IMR-90 (cell line): Measurements from ENCODE around the gene CTDSPL. TPM values are rescaled to one million over a fixed set of nuclear protein-coding genes. Genes with fewer than 3 reads are reported as not detected.

Experiments
- ATAC-seq: fragments of 200-7000 bp; cut with Tn5 transposase; 2 replicates; pipeline ENCODE4 v1.9.1; 2020; ENCODE audit warnings: low read depth, mild to moderate bottlenecking, moderate library complexity
- BruUV-seq: library from RNA; stranded (reverse); fragments of 400-500 nt; replicated peaks from 2 replicates; lab custom pipeline; 2021; lab: Mats Ljungman, UMichigan
- CTCF ChIA-PET: fragments of 300-600 bp; formaldehyde crosslinking; extraction: SDS; loops from one replicate; lab custom pipeline; 2021; ENCODE audit warnings: antibody characterized with exemption; lab: Yijun Ruan, JAX
- POLR2A ChIA-PET: fragments of 300-600 bp; sonication (Branson Sonifier 250); formaldehyde crosslinking; loops from one replicate; lab custom pipeline; 2022; ENCODE audit warnings: antibody characterized with exemption; ENCODE audit not compliant: unreplicated experiment; lab: Charles Lee
- DNase-seq: peaks from one replicate; pipeline ENCODE4 v3.0.0; 2013
- H2AFZ ChIP-seq: replicated peaks from 2 replicates; pipeline ENCODE3; 2013; ENCODE audit warnings: low read length, mild to moderate bottlenecking; ENCODE audit not compliant: poor library complexity
- H2AK5ac ChIP-seq: 2 replicates; pipeline ENCODE4 v1.6.1; 2013; ENCODE audit warnings: low read depth, low read length, inconsistent platforms
- H2AK9ac ChIP-seq: replicated peaks from 2 replicates; pipeline ENCODE3; 2013; ENCODE audit warnings: mild to moderate bottlenecking, low read depth, low read length, moderate library complexity; ENCODE audit not compliant: poor library complexity
- H2BK120ac ChIP-seq: 2 replicates; pipeline ENCODE4 v1.6.1; 2013; ENCODE audit warnings: low read depth, low read length, inconsistent platforms
- H2BK15ac ChIP-seq: 3 replicates; pipeline ENCODE4 v1.6.1; 2013; ENCODE audit warnings: low read depth, low read length, inconsistent platforms
- H2BK20ac ChIP-seq: 2 replicates; pipeline ENCODE4 v1.6.1; 2013; ENCODE audit warnings: low read depth, mild to moderate bottlenecking, inconsistent platforms, low read length, moderate library complexity
- H2BK5ac ChIP-seq: 2 replicates; pipeline ENCODE4 v1.6.1; 2013; ENCODE audit warnings: mild to moderate bottlenecking, low read depth, low read length, inconsistent platforms; ENCODE audit not compliant: poor library complexity, severe bottlenecking
- H3K14ac ChIP-seq: replicated peaks from 2 replicates; pipeline ENCODE4 v1.6.1; 2013; ENCODE audit warnings: low read depth, low read length, inconsistent platforms
- H3K18ac ChIP-seq: 2 replicates; pipeline ENCODE4 v1.6.1; 2013; ENCODE audit warnings: low read depth, low read length, control low read depth
- H3K23ac ChIP-seq: 2 replicates; pipeline ENCODE4 v1.6.1; 2013; ENCODE audit warnings: low read depth, low read length, inconsistent platforms
- H3K27ac ChIP-seq: 2 replicates; pipeline ENCODE4 v1.5.1; 2013; ENCODE audit warnings: mild to moderate bottlenecking, control low read depth, low read length; ENCODE audit not compliant: insufficient read depth
- H3K27me3 ChIP-seq: 2 replicates; pipeline ENCODE4 v1.6.1; 2013; ENCODE audit warnings: low read length; ENCODE audit not compliant: control insufficient read depth, insufficient read depth
- H3K36me3 ChIP-seq: 2 replicates; pipeline ENCODE4 v1.6.1; 2013; ENCODE audit warnings: low read length, mixed read lengths; ENCODE audit not compliant: control insufficient read depth, insufficient read depth
- H3K4ac ChIP-seq: 2 replicates; pipeline ENCODE4 v1.6.1; 2013; ENCODE audit warnings: low read depth, low read length, inconsistent platforms
- H3K4me1 ChIP-seq: 2 replicates; pipeline ENCODE4 v1.6.1; 2013; ENCODE audit warnings: low read length, mixed read lengths; ENCODE audit not compliant: control insufficient read depth, insufficient read depth
- H3K4me2 ChIP-seq: 2 replicates; pipeline ENCODE4 v1.6.1; 2013; ENCODE audit warnings: low read depth, mild to moderate bottlenecking, control low read depth, low read length, moderate library complexity
- H3K4me3 ChIP-seq: 2 replicates; pipeline ENCODE4 v1.5.1; 2013; ENCODE audit warnings: low read depth, mild to moderate bottlenecking, control low read depth, low read length, moderate library complexity; ENCODE audit not compliant: insufficient read depth
- H3K56ac ChIP-seq: 2 replicates; pipeline ENCODE4 v1.6.1; 2013; ENCODE audit warnings: low read length, inconsistent platforms; ENCODE audit not compliant: insufficient read depth; ENCODE audit errors: extremely low read depth
- H3K79me1 ChIP-seq, 2 experiments: 2 replicates each; pipeline ENCODE4 v1.6.1; 2013; ENCODE audit warnings: low read length in 2 of 2, inconsistent platforms in 1 of 2, low read depth in 1 of 2
- H3K9ac ChIP-seq: 2 replicates; pipeline ENCODE4 v1.6.1; 2013; ENCODE audit warnings: low read depth, low read length, control low read depth
- H3K9me1 ChIP-seq: 2 replicates; pipeline ENCODE4 v1.6.1; 2013; ENCODE audit warnings: low read length, inconsistent platforms; ENCODE audit not compliant: insufficient read depth
- H3K9me3 ChIP-seq: 2 replicates; pipeline ENCODE4 v1.6.1; 2013; ENCODE audit warnings: low read length; ENCODE audit not compliant: control insufficient read depth, insufficient read depth
- H4K20me1 ChIP-seq: 2 replicates; pipeline ENCODE4 v1.6.1; 2013; ENCODE audit warnings: low read length, inconsistent platforms; ENCODE audit not compliant: insufficient read depth
- H4K5ac ChIP-seq: 2 replicates; pipeline ENCODE4 v1.6.1; 2013; ENCODE audit warnings: mild to moderate bottlenecking, low read depth, low read length, control low read depth
- H4K8ac ChIP-seq, 2 experiments: 2 replicates each; pipeline ENCODE4 v1.6.1; 2013; ENCODE audit warnings: low read depth in 2 of 2, low read length in 2 of 2, control low read depth in 1 of 2, inconsistent platforms in 1 of 2
- H4K91ac ChIP-seq: 2 replicates; pipeline ENCODE4 v1.6.1; 2013; ENCODE audit warnings: low read depth, low read length, inconsistent platforms; ENCODE audit not compliant: insufficient read depth
- BHLHE40 ChIP-seq: fragments of 150-350 bp; IDR thresholded peaks from 2 replicates; pipeline ENCODE4 v1.6.1; 2016; ENCODE audit warnings: mild to moderate bottlenecking, low read depth, low read length
- CEBPB ChIP-seq: IDR thresholded peaks from 2 replicates; pipeline ENCODE4 v1.6.1; 2012; ENCODE audit warnings: low read depth, low read length, improper control_type of control experiment
- CHD1 ChIP-seq: IDR thresholded peaks from 2 replicates; pipeline ENCODE4 v1.6.1; 2012; ENCODE audit warnings: low read depth, low read length, improper control_type of control experiment
- FOS ChIP-seq: fragments of 150-350 bp; IDR thresholded peaks from 2 replicates; pipeline ENCODE4 v1.6.1; 2016; ENCODE audit warnings: low read depth, low read length
- MAFK ChIP-seq: IDR thresholded peaks from 2 replicates; pipeline ENCODE4 v1.6.1; 2012; ENCODE audit warnings: low read depth, low read length, improper control_type of control experiment
- MAZ ChIP-seq: IDR thresholded peaks from 2 replicates; pipeline ENCODE4 v1.6.1; 2012; ENCODE audit warnings: low read depth, mild to moderate bottlenecking, low read length, improper control_type of control experiment, moderate library complexity, borderline replicate concordance
- MXI1 ChIP-seq: IDR thresholded peaks from 2 replicates; pipeline ENCODE4 v1.6.1; 2012; ENCODE audit warnings: low read depth, mild to moderate bottlenecking, low read length, moderate library complexity, borderline replicate concordance
- NFE2L2 ChIP-seq: fragments of 150-350 bp; IDR thresholded peaks from 2 replicates; pipeline ENCODE4 v1.6.1; 2016; ENCODE audit warnings: low read depth, mild to moderate bottlenecking, low read length
- POLR2A ChIP-seq: IDR thresholded peaks from 2 replicates; pipeline ENCODE4 v1.6.1; 2012; ENCODE audit warnings: mild to moderate bottlenecking, low read depth, low read length
- RAD21 ChIP-seq: IDR thresholded peaks from 2 replicates; pipeline ENCODE4 v1.6.1; 2012; ENCODE audit warnings: low read length, improper control_type of control experiment
- RCOR1 ChIP-seq: IDR thresholded peaks from 2 replicates; pipeline ENCODE4 v1.6.1; 2012; ENCODE audit warnings: mild to moderate bottlenecking, low read length, improper control_type of control experiment; ENCODE audit not compliant: insufficient replicate concordance
- RFX5 ChIP-seq: IDR thresholded peaks from 2 replicates; pipeline ENCODE4 v1.8.0; 2012; ENCODE audit warnings: low read depth, mild to moderate bottlenecking, low read length, moderate library complexity
- SMC3 ChIP-seq: fragments of 150-350 bp; IDR thresholded peaks from 2 replicates; pipeline ENCODE4 v1.6.1; 2016; ENCODE audit warnings: low read depth, mild to moderate bottlenecking, antibody characterized with exemption, low read length, moderate library complexity
- WGBS, 2 experiments: methylation state at CpG; one replicate each; pipeline versions ENCODE4 v1.1.5 to v1.1.7; 2013; ENCODE audit warnings: missing lambda C conversion rate in 2 of 2; ENCODE audit not compliant: insufficient read length in 1 of 2; ENCODE audit errors: extremely low coverage in 2 of 2; 5-methylcytosine and 5-hydroxymethylcytosine counted together
- dilution Hi-C: fragments of 300-500 bp; cut with HindIII; formaldehyde crosslinking; loops from one replicate; pipeline ENCODE4 v1.14.3; 2018; ENCODE audit warnings: low sequenced_read_pairs; ENCODE audit not compliant: unreplicated experiment
- in situ Hi-C: fragments of 300-500 bp; cut with MboI; formaldehyde crosslinking; loops from 3 replicates; pipeline ENCODE4 v1.14.3; 2019; ENCODE audit warnings: low sequenced_read_pairs, inconsistent platforms, mixed read lengths
- intact Hi-C: fragments of 100-400 bp; cut with micrococcal nuclease; formaldehyde crosslinking; loops from 2 replicates; pipeline ENCODE4 v1.10.0; 2022
- polyA plus RNA-seq, 3 experiments: library from polyadenylated mRNA; depleted of rRNA; stranded (reverse); fragments of >200 nt; gene quantifications; 2 replicates each; pipeline ENCODE4 v1.2.3, GENCODE V29; 2012; ENCODE audit warnings: low replicate concordance in 1 of 3
- total RNA-seq: library from RNA; depleted of rRNA; stranded (reverse); fragments of >200 nt; gene quantifications from 2 replicates; pipeline ENCODE4 v1.2.3, GENCODE V29; 2012
- TF ChIP-seq, protein P1 (sequence below): fragments of 150-350 bp; IDR thresholded peaks from 2 replicates; pipeline ENCODE4 v1.6.1; 2016; ENCODE audit warnings: low read depth, mild to moderate bottlenecking, low read length, moderate library complexity, borderline replicate concordance
- TF ChIP-seq, protein P2 (sequence below): fragments of 150-350 bp; IDR thresholded peaks from 2 replicates; pipeline ENCODE4 v1.6.1; 2017; ENCODE audit warnings: mild to moderate bottlenecking, antibody characterized with exemption, low read length, low read depth

CTDSPL gene
- total and polyA plus RNA-seq, 2 of the 4 experiments (the other 2 are of a cell fraction): 24.5 to 29.0 TPM

DNA sequence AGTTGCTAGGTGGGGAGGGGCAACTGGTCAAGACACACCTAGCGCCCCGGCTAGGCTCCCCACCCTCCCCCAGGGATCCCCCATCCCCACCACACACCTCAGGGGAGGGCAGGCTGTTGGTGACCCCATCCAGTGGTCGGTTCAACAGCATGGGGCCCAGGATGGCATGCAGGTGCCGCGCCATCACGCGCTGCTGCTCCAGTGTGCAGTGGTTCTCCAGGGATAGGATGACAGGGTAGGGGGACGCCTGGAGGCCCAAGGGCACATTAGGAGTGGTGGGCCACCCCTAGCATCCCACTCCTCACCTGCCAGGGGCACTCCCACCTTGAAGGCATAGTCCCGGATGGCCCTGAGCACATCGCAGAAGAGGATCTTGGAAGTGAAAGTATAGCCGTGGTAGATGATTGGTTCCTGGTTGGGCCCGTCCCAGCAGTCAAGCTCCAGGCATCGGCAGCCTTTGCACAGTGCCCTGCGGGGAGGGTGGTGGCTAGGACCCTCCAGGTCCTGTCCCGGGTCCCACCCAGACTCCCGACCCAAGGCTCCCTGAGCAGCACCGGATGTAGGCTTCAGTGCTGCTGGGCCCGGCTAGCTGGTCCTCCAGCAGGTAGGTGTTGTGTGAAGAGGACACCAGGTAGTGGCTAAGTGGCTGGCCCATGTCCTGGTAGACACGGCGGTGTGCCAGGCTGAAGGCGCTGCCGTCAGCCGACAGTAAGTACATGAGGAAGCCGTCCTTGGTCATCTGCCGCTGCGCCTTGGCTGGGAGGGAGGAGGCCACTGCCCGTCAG, 148.3 kb downstream of the CTDSPL start:
- DNase-seq (no peak), ATAC-seq (no peak)
- in situ Hi-C loops (no loop called here), dilution Hi-C loops (no loop called here), intact Hi-C loops (no loop called here)
- Histone ChIP-seq H3K56ac (no peak overlapping the region), H3K79me1 (no peaks in the 10 kb centered on the region), H3K27ac (no peak overlapping the region), H2AK5ac (no peak overlapping the region), H2BK120ac (no peak overlapping the region), H3K4me1 (no peaks in the 10 kb centered on the region), H3K9me3 (no peaks in the 10 kb centered on the region), H2BK20ac (no peak overlapping the region), H2BK15ac (no peak overlapping the region), H2BK5ac (no peak overlapping the region), H4K91ac (no peak overlapping the region), H2AFZ (no peak overlapping the region), H3K9me1 (0 out of 2 replicates have a peak, but pooled peaks cover 4% of the 10 kb centered on the region), H3K9ac (no peak overlapping the region), H4K8ac (no peak overlapping the region), H3K4me3 (no peak overlapping the region), H3K4ac (no peak overlapping the region), H3K23ac (no peak overlapping the region), H4K5ac (no peak overlapping the region), H3K27me3 (no peaks in the 10 kb centered on the region), H3K36me3 (peaks cover 29% of the 10 kb centered on the region), H3K18ac (no peak overlapping the region), H3K4me2 (no peak overlapping the region), H4K20me1 (no peaks in the 10 kb centered on the region), H3K14ac (no peak overlapping the region), H2AK9ac (no peak overlapping the region)
- no peak for TF ChIP-seq CEBPB
- no peak for TF ChIP-seq RFX5
- TF ChIP-seq SMC3: no peak
- TF ChIP-seq MAFK: no peak
- no peak for TF ChIP-seq BHLHE40
- no peak for TF ChIP-seq MXI1
- no peak for TF ChIP-seq RCOR1
- TF ChIP-seq RAD21: no peak
- TF ChIP-seq NFE2L2: no peak
- TF ChIP-seq, protein P1, sequence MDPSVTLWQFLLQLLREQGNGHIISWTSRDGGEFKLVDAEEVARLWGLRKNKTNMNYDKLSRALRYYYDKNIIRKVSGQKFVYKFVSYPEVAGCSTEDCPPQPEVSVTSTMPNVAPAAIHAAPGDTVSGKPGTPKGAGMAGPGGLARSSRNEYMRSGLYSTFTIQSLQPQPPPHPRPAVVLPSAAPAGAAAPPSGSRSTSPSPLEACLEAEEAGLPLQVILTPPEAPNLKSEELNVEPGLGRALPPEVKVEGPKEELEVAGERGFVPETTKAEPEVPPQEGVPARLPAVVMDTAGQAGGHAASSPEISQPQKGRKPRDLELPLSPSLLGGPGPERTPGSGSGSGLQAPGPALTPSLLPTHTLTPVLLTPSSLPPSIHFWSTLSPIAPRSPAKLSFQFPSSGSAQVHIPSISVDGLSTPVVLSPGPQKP: no peak
- TF ChIP-seq FOS: no peak
- TF ChIP-seq MAZ: no peak
- TF ChIP-seq POLR2A: no peak
- TF ChIP-seq, protein P2, sequence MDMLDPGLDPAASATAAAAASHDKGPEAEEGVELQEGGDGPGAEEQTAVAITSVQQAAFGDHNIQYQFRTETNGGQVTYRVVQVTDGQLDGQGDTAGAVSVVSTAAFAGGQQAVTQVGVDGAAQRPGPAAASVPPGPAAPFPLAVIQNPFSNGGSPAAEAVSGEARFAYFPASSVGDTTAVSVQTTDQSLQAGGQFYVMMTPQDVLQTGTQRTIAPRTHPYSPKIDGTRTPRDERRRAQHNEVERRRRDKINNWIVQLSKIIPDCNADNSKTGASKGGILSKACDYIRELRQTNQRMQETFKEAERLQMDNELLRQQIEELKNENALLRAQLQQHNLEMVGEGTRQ: no peak
- no peak for TF ChIP-seq CHD1
- CTCF ChIA-PET: no interaction called here
- POLR2A ChIA-PET: no interaction called here
- no TSS peak for BruUV-seq
- WGBS, 2 experiments: 88% methylated on average over 6 of the region's 27 CpGs; no CpG with 5 or more reads in 1 of the 2 experiments
